Small intestine (tissue), 7 donors: Measurements from ENCODE around the gene IL17RE. TPM values are rescaled to one million over a fixed set of nuclear protein-coding genes. Genes with fewer than 3 reads are reported as not detected.

Experiments
- DNase-seq, 2 donors: peaks; one replicate each; pipeline versions ENCODE4 v3.0.0 to v3.0.0-alpha.2; 2013
- FAIRE-seq: peaks from 2 replicates; lab custom pipeline; 2012; peaks lifted over from hg19 to GRCh38; lab: Jason Lieb, UNC
- H3K27ac ChIP-seq, 3 donors: one replicate each; pipeline ENCODE4 v1.5.1; 2013; ENCODE audit warnings: low read length in 2 of 3, mild to moderate bottlenecking in 2 of 3, control low read depth in 1 of 3, inconsistent platforms in 1 of 3, low read depth in 1 of 3, moderate library complexity in 1 of 3
- H3K27me3 ChIP-seq, 3 donors: one replicate each; pipeline ENCODE4 v1.6.1; 2013; ENCODE audit warnings: low read length in 3 of 3, inconsistent platforms in 1 of 3; ENCODE audit not compliant: control insufficient read depth in 3 of 3, insufficient read depth in 3 of 3
- H3K36me3 ChIP-seq, 3 donors: one replicate each; pipeline ENCODE4 v1.6.1; 2013; ENCODE audit warnings: low read length in 3 of 3, inconsistent platforms in 1 of 3, low read depth in 1 of 3, mild to moderate bottlenecking in 1 of 3, moderate library complexity in 1 of 3; ENCODE audit not compliant: control insufficient read depth in 3 of 3, insufficient read depth in 2 of 3
- H3K4me1 ChIP-seq, 3 donors: one replicate each; pipeline ENCODE4 v1.6.1; 2013; ENCODE audit warnings: low read length in 2 of 3, inconsistent platforms in 1 of 3, low read depth in 1 of 3, mild to moderate bottlenecking in 1 of 3, moderate library complexity in 1 of 3; ENCODE audit not compliant: control insufficient read depth in 3 of 3, insufficient read depth in 2 of 3
- H3K4me3 ChIP-seq, 3 donors: one replicate each; pipeline ENCODE4 v1.5.1; 2013; ENCODE audit warnings: low read length in 3 of 3, control low read depth in 1 of 3, inconsistent platforms in 1 of 3, low read depth in 1 of 3, mild to moderate bottlenecking in 1 of 3, moderate library complexity in 1 of 3
- H3K9me3 ChIP-seq, 2 donors: one replicate each; pipeline ENCODE4 v1.6.1; 2013; ENCODE audit warnings: low read depth in 1 of 2, low read length in 1 of 2; ENCODE audit not compliant: control insufficient read depth in 2 of 2, insufficient read depth in 1 of 2
- WGBS, 3 donors: extraction: QIAGEN DNeasy Blood & Tissue Kit; methylation state at CpG; one replicate each; pipeline ENCODE4 v1.1.7; 2013; 5-methylcytosine and 5-hydroxymethylcytosine counted together
- polyA plus RNA-seq, 4 donors: library from polyadenylated mRNA; stranded (reverse) in 3 of 4; unstranded in 1 of 4; fragments of 200-250 nt in 3 of 4; fragments of 120-200 nt in 1 of 4; gene quantifications; one replicate each; pipeline versions ENCODE4 v1.2.1 to v1.2.3, GENCODE V29; 2013
- donor health status: healthy with polysubstance abuse.
- donor health status: control.
- donor health status: control.
- donor health status: Bipolar disorder and iron deficiency.
- donor health status: healthy.

IL17RE gene
- polyA plus RNA-seq, 4 donors = 31.3 to 59.3 (median 43.5) TPM

GRCh38 chr3:9903904-9904303, 1.3 kb downstream of the IL17RE start:
- Histone ChIP-seq H3K4me3 (peak overlapping the region in 2 of 3 donors; percentile 70 to 72), H3K9me3 (peaks cover 0 to 7% of the 10 kb centered on the region in 2 donors), H3K27me3 (no peaks in the 10 kb centered on the region), H3K27ac (peak overlapping the region in 1 of 3 donors; percentile 2), H3K4me1 (peaks cover 4 to 34% (median 13%) of the 10 kb centered on the region in 3 donors), H3K36me3 (peaks cover 0 to 38% (median 0%) of the 10 kb centered on the region in 3 donors)
- FAIRE-seq (no peak), DNase-seq (no peak)
- WGBS, 3 donors = 28 to 65% (median 36%) methylated on average over 4 of the region's 4 CpGs

DNA sequence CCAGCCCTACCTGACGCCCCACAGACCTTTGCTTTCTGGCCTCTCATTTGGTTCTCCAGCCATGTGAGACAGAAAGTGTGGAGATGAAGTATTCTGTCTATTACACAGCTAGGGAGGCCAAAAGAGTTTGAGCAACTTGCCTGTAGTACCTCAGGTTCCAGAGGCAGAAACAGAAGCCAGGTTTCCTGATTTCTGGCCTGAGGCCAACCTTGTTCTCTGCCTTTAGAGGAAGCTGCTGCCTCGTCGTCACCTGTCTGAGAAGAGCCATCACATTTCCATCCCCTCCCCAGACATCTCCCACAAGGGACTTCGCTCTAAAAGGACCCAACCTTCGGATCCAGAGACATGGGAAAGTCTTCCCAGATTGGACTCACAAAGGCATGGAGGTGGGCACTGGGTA, 3.8 kb downstream of the IL17RE start:
- Histone ChIP-seq H3K27ac (no peak overlapping the region), H3K27me3 (no peaks in the 10 kb centered on the region), H3K4me1 (peaks cover 4 to 19% (median 11%) of the 10 kb centered on the region in 3 donors), H3K9me3 (no peaks in the 10 kb centered on the region), H3K4me3 (no peak overlapping the region), H3K36me3 (peaks cover 0 to 59% (median 12%) of the 10 kb centered on the region in 3 donors)
- FAIRE-seq = no peak
- 66 to 73% (median 67%) methylated on average over 5 of the region's 5 CpGs for WGBS, 3 donors
- DNase-seq = no peak

- H3K27ac ChIP-seq = no peak overlapping the region
- DNase-seq (peak in 1 of 2 donors; percentile 63), FAIRE-seq (no peak)
- peaks cover 0 to 69% (median 12%) of the 10 kb centered on the region in 3 donors for H3K36me3 ChIP-seq
- no peak overlapping the region for H3K4me3 ChIP-seq
- peaks cover 0 to 11% (median 8%) of the 10 kb centered on the region in 3 donors for H3K4me1 ChIP-seq
- no peaks in the 10 kb centered on the region for H3K9me3 ChIP-seq
- no peaks in the 10 kb centered on the region for H3K27me3 ChIP-seq
- WGBS, 3 donors = 52 to 78% (median 63%) methylated on average over 3 of the region's 3 CpGs
Observed at GRCh38 chr3:9908286-9908685, 5.6 kb downstream of the IL17RE start.

DNA sequence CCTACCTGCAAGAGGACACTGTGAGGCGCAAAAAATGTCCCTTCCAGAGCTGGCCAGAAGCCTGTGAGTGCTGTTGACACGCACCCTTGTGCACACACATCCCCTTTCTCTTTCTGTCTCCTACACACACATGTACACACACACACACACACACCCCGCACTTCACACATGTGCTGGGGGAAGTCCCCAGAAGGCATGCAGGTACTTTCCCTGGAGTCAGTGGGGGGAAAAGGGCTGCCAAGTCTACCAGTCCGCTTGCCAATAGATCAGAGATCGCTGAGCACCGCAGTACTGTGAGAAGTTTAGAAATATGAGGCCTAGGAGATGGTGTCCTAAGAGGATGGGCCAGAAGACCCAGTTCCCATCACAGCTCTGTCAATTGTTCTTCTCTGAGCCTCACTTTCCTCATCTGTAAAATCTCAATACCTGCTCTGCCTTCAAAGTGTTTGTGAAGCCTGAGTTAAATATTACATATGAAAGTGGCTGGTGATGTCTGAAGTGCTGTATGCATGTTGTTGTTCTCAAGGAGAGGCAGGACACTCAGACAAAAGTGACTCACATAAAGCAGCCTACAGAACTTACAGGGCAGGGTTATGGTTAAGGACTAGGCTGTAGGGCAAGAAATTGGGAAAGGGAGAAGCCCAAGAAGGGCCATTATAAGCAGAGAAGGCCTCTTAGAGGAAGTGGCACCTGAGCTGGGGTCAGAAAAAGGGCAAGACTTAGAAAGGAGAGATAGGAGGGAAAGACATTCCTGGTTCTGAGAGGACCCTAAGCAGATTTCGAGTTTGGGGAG, 6.8 kb downstream of the IL17RE start:
- DNase-seq = no peak
- WGBS, 3 donors = 63 to 82% (median 70%) methylated on average over 7 of the region's 7 CpGs
- FAIRE-seq = no peak
- Histone ChIP-seq H3K4me1 (peaks cover 0 to 12% (median 11%) of the 10 kb centered on the region in 3 donors), H3K36me3 (peaks cover 0 to 77% (median 14%) of the 10 kb centered on the region in 3 donors), H3K27ac (no peak overlapping the region), H3K9me3 (no peaks in the 10 kb centered on the region), H3K27me3 (no peaks in the 10 kb centered on the region), H3K4me3 (no peak overlapping the region)

DNA sequence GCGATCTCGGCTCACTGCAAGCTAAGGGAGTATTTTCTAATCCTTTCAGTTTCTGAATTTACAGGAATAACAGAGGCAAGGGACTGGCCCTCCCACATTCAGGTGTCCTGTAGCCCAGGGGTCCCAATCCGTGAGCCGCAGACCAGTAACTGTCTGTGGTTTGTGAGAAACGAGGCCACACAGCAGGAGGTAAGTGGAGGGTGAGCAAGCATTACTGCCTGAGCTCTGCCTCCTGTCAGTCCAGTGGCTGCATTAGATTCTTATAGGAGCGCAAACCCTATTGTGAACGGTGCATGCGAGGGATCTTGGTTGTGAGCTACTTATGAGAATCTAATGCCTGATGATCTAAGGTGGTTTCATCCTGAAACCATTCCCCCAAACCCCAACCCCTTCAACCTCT, 9.2 kb downstream of the IL17RE start:
- 72 to 88% (median 84%) methylated on average over 8 of the region's 8 CpGs for WGBS, 3 donors
- peaks cover 4 to 28% (median 9%) of the 10 kb centered on the region in 3 donors for H3K4me1 ChIP-seq
- no peak for DNase-seq
- H3K4me3 ChIP-seq = no peak overlapping the region
- H3K36me3 ChIP-seq = peaks cover 0 to 67% (median 14%) of the 10 kb centered on the region in 3 donors
- H3K27ac ChIP-seq = no peak overlapping the region
- no peaks in the 10 kb centered on the region for H3K27me3 ChIP-seq
- no peak for FAIRE-seq
- no peaks in the 10 kb centered on the region for H3K9me3 ChIP-seq

DNA sequence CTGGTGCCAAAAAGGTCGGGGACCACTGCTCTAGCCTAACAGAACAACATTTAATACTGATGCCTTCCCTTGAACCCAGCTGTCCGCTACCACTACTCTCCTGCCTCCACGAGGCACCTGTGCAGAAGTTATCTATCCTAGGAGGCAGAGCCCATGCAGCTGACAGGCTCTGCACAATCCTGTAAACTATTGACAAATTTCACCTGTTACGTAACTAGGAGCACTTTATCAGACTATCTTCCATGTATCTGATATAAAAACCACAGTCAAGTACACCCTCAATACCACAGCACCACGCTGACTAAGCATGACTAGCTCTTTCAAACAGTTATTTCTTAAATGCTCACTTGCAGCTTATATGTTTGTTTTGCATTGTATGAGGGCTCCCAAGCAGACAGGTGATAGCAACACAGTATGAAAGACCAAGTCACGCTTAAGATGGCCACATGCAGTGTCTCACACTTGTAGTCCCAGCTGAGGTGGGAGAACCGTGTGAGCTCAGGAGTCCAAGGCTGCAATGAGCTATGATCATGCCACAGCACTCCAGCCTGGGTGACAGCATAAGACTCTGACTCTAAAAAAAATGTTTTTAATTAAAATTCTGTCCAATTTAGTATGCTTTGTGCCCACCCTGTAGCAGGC, 9.8 kb downstream of the IL17RE start:
- FAIRE-seq (no peak), DNase-seq (peak in 1 of 2 donors; percentile 63)
- no peak overlapping the region for H3K27ac ChIP-seq
- no peaks in the 10 kb centered on the region for H3K9me3 ChIP-seq
- WGBS, 3 donors = 49 to 71% (median 58%) methylated on average over 7 of the region's 7 CpGs
- peaks cover 4 to 32% (median 9%) of the 10 kb centered on the region in 3 donors for H3K4me1 ChIP-seq
- H3K27me3 ChIP-seq = no peaks in the 10 kb centered on the region
- H3K4me3 ChIP-seq = no peak overlapping the region
- H3K36me3 ChIP-seq = peaks cover 0 to 61% (median 14%) of the 10 kb centered on the region in 3 donors

- H3K9me3 ChIP-seq = no peaks in the 10 kb centered on the region
- peak overlapping the region in 1 of 3 donors; percentile 11 for H3K27ac ChIP-seq
- peaks cover 0 to 59% (median 14%) of the 10 kb centered on the region in 3 donors for H3K36me3 ChIP-seq
- H3K4me1 ChIP-seq = peaks cover 4 to 35% (median 8%) of the 10 kb centered on the region in 3 donors
- FAIRE-seq (no peak), DNase-seq (peak in 1 of 2 donors; percentile 50)
- H3K27me3 ChIP-seq = no peaks in the 10 kb centered on the region
- 33 to 68% (median 45%) methylated on average over 5 of the region's 5 CpGs for WGBS, 3 donors
- H3K4me3 ChIP-seq = no peak overlapping the region
Observed at GRCh38 chr3:9913601-9914000, 11.0 kb downstream of the IL17RE start.

- FAIRE-seq (no peak), DNase-seq (no peak)
- Histone ChIP-seq H3K9me3 (no peaks in the 10 kb centered on the region), H3K27ac (peak overlapping the region in 1 of 3 donors; percentile 71), H3K4me1 (peaks cover 4 to 35% (median 6%) of the 10 kb centered on the region in 3 donors), H3K27me3 (no peaks in the 10 kb centered on the region), H3K36me3 (peaks cover 0 to 55% (median 14%) of the 10 kb centered on the region in 3 donors), H3K4me3 (no peak overlapping the region)
- 52 to 67% (median 64%) methylated on average over 1 of the region's 1 CpG for WGBS, 3 donors
Observed at GRCh38 chr3:9914011-9914410, 11.4 kb downstream of the IL17RE start.
